ENCODE results near the gene DTNBP1.

DNA sequence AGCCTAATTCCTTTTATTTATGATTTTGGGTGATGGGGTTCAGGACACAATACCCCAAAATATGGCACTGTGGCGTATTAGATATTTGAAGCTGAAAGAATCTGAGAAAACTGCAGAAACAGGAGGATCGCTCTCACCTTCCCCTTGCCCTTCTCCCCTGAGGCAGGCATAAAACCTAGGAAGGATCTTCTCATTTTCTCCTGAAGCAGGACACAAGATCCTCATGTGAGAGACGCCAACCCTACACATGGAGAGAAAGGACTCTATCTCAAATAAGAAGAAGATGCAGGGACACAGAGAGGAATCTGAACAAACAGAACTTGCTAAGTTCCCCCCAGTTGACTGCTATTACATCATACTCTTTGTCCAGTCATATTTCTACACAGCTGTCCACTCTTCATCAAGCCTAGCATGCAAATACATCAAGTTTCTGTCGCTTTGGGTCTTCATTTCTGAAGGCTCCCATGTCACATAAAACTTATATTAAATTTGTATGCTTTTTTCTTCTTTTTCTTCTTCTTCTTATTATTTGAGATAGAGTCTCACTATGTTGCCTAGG lies 109.0 kb downstream of the DTNBP1 start:
- no peak for TF ChIP-seq POLR2A (IDR thresholded peaks at IDR 0.05)
- TF ChIP-seq CTCF (IDR thresholded peaks at IDR 0.05) = no peak
- TF ChIP-seq POLR2AphosphoS5 (IDR thresholded peaks at IDR 0.05) = no peak

All from breast epithelium (tissue), 3 donors.